GM18507 (cell line): ENCODE measurements around the gene RSRC2.
"Not testable (repeated sequence)": the region's sequence is repeated elsewhere in the genome, so short reads cannot be mapped to it uniquely, and the experiment has no call there.

Source experiments
- DNase-seq: peaks from one replicate; pipeline ENCODE4 v3.0.0; 2011; ENCODE audit warnings: low read depth; ENCODE audit not compliant: insufficient read length; ENCODE audit errors: extremely low spot score
- FAIRE-seq: peaks from 2 replicates; lab custom pipeline; 2011; peaks lifted over from hg19 to GRCh38; lab: Jason Lieb, UNC

RSRC2 gene

DNA sequence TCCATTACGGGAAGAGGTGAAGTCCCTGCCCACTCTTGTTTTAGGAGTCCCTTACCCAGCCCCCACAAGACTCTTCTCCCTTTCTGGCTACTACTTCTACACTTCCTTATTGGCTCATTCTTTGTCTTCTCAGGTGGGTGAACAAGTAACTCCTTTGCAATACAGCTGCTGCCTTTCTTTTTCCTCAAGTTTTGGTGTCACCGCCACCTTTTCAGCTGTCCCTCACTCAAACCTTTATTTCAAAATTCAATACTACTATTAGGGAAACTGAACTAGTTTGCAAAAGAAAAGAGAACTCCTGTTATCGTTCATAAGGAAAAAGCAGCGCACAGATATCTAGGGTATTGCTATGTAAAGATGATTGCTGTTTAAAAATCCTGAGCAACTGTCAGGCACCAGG, 6.1 kb downstream of the RSRC2 start:
- no peak for FAIRE-seq
- no peak for DNase-seq

DNA sequence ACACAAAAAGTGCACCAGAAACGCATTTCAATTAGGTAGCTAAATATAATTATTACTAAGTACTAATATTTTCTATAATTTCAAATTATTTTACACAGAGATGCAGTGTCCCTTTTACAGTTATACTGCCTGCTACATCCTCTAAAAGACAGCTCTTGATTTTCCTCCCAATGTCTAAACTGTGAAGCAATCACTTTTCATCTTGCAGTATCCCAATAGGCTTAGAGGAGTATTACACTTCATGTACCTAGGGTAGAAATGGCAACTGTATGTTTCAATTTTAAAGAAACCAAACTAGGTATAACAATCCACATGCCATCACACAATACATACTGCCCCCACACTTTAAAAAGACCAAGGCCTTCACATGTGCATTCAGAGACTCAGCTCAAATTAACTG, 7.3 kb downstream of the RSRC2 start:
- DNase-seq (no peak), FAIRE-seq (no peak)

DNA sequence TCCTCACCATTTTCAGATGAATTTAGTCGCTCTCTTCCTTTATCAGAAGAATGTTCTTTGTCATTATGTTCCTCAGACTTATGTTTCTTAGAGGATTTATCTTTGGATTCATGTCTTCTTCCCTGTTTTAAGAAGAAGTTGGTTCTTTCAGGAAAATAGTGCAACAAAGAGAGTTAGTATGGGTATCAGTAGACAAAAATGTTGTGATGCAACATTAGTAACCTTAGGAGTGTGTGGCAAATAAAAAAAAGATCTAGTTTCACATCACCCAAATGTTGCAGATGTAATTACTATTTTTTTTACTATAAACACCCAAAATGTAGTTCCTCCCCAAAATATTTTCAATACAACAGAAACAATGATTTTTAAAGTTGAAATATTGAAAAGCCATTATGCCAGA, 7.8 kb downstream of the RSRC2 start:
- FAIRE-seq (no peak), DNase-seq (no peak)

DNA sequence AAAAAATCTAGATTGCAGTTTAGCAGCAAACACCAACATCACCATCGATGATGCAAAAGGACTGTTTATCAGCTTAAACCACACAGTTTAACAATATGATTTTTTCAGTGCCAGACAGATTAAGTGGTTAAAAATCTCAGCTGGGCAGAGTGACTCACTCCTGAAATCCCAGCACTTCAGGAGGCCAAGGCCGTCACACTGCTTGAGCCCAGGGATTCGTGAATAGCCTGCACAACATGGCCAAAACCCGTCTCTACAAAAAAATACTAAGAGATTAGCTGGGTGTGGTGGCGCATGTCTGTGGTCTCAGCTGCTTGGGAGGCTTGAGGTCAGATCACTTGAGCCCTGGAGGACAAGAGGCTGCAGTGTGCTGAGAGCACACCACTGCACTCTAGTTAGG, 8.9 kb downstream of the RSRC2 start:
- FAIRE-seq (no peak), DNase-seq (no peak)

DNA sequence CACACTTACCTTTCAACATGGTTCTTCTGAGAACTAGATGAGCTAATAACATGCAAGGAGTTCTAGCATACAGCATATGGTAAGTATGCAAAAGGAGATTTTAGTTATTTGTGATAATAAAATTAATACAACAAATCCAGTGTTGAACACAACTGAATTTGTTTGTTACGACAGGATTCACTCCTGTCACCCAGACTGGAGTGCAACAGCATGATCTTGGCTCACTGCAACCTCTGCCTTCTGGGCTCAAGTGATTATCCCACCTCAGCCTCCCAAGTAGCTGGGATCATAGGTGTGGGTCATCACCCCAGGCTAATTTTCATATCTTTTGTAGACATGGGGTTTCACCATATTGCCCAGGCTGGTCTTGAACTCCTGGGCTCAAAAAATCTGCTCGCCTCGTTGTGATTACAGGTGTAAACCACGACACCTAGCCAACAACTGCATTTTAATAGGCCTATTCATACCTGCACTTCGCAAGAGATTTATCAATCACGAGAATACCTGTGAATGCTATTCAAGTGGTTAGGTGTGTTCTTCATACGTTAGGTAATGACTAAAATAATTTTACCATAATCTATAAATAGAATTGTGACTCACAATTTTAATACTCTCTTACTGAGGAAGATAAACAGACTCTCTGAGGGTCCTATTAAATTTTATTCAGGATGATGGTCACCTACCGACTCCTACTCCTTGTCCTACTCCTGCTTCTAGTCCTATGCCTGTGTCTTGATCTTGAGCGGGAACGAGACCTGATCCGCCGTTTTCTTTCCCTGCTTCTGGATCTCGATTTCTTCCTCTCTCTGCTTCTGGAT, 10.0 kb downstream of the RSRC2 start:
- DNase-seq (no peak), FAIRE-seq (no peak)

DNA sequence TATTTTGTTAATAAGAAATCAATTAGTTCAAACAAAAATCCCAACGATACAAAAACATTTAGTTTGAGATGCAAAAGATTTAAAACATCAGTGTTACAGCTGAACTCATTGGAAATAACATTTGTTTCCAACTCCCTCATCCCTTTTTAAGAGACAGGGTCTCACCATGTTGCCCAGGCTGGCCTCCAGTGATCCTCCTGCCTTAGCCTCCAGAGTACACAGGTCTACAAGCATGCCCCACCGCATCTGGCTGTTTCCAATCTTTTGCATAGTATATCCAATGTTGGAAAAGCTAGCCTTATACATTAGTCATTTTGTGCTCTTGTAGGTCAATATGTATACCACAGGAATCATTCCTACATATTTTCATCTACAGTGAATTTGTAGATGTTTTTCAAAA, 11.5 kb downstream of the RSRC2 start:
- FAIRE-seq, result no peak
- DNase-seq, result no peak

DNA sequence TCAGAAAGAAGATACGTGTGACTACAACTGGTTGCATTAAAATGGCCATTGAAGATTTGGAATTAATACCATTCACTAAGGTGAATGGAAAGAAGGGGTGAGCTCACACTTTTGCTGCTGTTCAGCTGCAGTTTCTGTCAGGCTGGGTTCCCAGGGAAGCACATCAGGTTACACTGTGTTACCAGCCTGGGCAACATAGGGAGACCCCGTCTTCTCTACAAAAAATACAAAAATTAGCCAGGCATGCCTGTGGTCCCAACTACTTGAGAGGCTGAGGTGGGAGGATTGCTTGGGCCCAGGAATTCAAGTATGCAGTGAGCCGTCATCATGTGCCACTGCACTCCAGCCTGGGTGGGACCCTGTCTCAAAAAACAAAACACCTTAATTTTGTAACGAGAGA, 13.1 kb downstream of the RSRC2 start:
- no peak for DNase-seq
- FAIRE-seq, result no peak

DNA sequence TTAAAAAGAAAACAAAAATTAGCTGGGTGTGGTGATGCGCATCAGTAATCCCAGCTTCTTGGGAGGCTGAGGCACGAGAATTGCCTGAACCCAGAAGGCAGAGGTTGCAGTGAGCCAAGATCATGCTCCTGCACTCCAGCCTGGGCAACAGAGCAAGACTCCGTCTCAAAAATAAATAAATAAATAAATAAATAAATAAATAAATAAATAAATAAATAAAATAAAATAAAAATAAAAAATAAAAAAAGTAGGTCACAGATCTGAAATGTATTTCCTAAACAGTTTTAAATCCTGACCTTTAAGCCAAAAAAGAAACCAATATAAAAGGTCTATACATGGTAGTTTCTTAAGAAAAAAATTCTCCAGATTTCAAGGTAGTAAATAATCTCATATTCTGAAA, 13.7 kb downstream of the RSRC2 start:
- DNase-seq, FAIRE-seq: not testable (repeated sequence)

DNA sequence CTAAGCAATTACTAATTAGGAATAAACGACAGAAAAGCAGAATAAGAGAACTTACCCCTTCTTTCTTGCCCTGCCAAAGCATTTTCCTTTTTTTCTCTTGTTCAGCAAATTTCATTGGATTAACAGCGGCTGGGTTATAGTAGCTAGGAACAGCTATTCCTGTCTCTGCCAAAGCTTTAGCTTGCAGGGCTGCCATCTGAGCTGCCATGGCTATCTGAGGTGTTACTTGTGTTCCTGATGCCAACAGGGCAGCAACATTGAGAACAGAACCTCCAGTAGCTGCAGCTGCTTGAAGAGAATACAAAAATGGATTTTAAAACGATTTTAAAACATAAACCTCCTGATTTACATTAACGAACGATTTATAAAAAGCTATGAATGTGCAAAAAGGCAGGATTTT, 18.6 kb downstream of the RSRC2 start:
- FAIRE-seq (no peak), DNase-seq (no peak)

DNA sequence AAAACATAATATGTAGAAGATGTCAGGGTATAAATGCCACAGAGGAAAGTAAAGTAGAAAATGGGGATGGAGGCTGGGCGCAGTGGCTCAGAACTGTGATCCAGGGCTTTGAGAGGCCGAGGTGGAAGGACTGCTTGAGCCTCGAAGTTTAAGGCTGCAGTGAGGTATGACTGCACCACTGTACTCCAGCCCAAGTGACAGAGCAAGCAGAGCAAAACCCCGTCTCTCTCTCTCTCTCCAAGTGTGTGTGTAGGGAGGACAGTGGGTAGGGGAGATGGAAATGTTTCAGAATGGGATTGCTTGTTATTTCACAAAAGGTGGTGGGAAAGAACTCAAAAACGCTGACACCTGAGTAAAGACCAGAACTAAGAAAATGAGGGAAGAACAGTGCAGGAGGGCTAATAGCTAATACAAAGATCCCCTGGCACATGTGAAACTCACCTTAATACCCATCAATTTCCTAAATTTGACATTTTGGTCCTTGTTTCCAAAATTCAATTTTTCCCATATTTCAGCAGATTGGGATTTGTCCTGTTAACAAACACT, 20.3 kb downstream of the RSRC2 start:
- DNase-seq, result no peak
- no peak for FAIRE-seq

DNA sequence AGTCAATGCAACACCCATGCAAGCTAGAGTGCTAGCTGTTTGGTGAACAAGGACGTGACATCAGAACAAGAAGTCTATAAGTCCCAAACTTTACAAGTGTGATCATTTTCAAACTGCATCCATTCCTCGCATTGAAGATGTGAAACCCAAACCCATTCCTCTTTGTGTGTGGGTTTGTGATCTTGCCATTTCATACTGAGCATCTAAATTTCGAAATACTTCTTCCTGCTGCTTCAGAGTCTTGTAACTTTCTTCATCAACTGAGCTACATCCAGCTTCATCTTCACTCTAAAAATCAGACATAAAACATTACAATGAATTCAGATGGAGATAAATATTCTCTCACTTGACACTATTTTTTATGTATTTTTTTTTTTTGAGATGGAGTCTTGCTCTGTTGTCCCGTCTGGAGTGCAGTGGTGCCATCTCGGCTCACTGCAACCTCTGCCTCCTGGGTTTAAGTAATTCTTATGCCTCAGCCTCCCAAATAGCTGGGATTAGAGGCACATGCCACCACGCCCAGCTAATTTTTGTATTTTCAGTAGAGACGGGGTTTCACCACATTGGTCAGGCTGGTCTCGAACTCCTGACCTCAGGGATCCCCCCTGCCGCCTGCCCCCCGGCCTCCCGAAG, 21.2 kb downstream of the RSRC2 start:
- FAIRE-seq, result no peak

DNA sequence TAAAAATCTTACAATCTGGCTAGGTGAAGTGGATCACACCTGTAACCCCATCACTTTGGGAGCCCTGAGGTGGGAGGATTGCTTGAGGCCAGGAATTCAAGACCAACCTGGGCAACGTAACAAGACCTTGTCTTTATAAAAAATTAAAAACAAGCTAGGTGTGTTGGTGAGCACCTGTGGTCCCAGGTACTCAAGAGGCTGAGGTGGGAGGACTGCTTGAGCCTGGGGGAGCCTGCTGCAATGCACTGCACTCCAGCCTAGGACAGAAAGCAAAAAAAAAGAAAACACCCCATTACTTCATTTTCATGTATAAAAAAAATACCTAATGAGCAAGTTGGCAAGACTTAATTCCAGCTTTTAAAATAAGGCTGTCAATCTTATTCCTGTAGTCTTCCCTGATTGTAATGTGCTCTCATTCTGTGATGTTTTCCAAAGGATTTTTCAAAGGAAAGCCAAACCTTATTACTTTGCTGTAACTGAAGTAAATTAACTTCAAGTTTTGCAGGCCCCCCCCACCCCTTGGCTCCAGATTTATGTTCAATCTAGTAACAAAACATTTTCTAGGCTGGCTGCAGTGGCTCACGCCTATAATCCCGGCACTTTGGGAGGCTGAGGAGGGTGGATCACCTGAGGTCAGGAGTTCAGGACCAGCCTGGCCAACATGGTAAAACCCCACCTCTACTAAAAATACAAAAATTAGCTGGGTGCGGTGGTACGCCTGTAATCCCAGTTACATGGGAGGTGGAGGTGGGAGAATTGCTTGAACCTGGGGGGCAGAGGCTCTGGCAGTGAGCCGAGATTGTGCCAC, 22.7 kb downstream of the RSRC2 start:
- FAIRE-seq (no peak), DNase-seq (no peak)

More for the DNA sequence above, 21.2 kb downstream of the RSRC2 start:
- DNase-seq, result no peak

DNA sequence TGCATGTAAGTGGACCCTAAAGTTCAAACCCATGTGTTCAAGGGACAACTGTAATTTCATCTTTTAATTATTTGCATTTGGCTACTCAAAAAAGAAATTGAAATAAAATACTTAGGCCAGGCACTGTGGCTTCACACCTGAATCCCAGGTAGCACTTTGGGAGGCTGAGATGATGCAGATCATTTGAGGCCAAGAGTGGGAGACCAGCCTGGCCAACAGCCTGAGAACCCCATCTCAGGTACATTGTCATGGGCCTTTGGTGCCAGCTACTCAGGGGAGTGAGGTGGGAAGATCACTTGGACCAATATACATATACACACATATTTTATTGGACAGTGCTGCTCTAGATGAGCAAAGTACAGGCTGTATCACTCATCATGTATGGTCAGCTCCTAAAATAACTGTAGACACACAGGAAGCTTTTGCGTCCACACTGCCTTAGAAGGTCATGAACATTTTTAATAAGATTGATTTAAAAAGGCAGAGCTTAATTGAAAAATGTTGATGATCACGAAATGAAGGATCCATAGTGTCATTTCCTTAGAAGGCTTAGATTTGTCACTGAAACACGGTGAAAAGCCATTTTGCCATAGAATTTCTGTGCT, 23.5 kb downstream of the RSRC2 start:
- FAIRE-seq, result no peak

DNA sequence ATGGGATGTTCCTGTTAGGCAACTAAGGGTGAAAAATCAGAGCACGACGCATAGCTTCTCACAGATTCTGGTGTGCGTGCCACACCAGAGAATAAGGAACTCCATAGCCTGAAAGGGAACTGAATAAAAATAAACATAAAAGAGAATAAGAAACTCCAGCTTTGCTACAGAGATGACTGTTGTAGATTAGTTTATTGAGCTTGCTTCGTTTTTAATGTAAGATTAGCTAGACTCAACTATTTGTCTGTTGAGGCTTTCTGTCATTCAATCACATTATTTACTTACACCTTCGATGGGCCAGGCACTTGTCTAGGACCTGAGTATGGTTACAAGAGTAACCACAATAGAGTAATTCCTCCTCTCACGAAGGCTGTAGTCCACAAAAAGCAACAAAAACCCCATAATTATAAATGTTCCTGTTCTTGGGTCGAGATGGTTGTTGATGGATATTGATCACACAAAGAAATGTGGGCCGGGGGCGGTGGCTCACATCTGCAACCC, 25.2 kb downstream of the RSRC2 start:
- no peak for DNase-seq
- FAIRE-seq, result no peak

More for the DNA sequence above, 23.5 kb downstream of the RSRC2 start:
- no peak for DNase-seq

DNA sequence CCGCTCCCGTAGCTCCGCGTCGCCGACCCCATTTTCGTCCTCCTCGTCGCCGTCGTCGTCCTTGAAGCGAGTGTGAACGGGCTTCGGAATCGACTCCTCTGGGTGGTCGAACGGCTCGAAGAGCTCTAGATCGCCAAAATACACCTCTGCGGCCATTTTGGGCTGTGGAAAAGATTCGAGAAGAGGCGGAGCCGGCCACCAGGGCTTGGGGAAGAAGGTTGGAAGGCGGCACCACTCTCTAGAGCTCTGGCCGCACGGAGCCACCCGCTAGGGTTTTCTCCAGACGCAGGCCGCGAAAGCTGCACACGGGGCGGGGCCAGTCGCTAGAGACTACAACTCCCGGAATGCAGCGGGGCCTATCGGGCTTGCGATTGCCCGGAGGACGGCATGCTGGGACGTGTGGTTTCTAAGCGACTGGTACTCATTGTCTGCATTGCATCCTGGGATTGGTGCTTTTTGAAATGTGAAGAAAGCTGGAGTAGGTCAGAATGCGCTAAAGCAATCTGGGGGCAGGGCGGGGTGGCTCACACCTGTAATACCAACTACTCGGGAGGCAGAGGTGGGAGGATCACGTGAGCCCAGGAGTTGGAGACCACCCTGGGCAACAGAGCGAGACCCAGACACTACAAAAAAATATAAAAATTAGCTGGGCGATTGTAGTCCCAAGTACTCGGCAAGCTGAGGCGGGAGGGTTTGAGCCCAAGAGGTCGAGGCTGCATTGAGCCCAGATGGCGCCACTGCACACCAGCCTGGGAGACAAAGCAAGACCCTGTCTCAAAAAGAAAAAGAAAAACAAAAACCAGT, 25.8 kb downstream of the RSRC2 start, which contains the start of gene ZCCHC8:
ZCCHC8 (minus strand) TSS at position 248 of the 804 bp plus-strand sequence; CDS start at position 156, 92 bp downstream.
- peak; percentile 88 for DNase-seq
- FAIRE-seq, result peak; percentile 98

DNA sequence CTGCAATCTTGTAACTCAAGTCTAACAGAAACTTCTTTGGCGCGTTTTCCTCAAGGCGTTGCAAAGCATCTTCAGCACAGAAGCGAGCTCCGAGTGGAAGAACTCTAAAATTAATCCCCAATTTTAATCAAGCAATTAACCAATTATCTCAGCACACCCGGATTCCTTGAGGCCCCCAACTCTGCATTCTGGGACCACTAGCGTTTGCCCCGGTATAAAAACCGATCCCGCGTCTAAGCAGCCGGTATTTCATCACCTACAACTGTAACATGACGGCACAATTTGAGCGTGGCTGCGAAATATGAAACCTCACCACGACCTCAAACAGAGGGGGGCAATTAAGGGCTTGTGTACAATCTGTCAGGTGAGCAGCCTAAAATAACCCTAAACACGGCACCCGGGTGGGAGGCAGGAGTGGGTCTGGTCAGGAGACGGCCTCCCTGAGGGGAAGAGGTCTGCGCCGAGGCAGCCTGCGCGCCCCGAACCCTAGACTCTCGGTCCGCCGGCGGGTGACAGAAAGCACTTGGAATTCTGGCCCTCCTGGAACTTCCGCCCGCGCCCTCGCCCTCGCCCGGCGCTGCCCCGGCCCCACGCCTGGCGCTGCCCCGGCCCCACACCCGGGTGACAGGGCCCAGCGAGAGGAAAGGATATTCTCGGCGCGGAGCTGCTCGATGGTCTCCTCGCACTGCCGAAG, 26.6 kb downstream of the RSRC2 start:
- peak; percentile 7 for DNase-seq
- FAIRE-seq, result no peak

DNA sequence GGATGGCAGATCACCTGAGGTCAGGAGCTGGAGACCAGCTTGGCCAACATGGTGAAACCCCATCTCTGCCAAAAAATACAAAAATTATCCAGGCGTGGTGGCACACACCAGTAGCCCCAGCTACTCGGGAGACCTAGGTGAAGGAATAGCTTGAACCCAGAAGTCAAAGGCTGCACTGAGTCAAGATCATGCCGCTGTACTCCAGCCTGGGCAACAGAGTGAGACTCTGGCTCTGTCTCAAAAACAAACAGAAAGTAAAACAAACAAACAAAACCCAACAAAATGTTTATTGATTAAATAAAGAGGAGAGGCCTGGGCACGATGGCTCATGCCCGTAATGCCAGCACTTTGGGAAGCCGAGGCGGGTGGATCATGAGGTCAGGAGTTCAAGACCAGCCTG, 31.5 kb downstream of the RSRC2 start:
- DNase-seq, result no peak
- no peak for FAIRE-seq

DNA sequence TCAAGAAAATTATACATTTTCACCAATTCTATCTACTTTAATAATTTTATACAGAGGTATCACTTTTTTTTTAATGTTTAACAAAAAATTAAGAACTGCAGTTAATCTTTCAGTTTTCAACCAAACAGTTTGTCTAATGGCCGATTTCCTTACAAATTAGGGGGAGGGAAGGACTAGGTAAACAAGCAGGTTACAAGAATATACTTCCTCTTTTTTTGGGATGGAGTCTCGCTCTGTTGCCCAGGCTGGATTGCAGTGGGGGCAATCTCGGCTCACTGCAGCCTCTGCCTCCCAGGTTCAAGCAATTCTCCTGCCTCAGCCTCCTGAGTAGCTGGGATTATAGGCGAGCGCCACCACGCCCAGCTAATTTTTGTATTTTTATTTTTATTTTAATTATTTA, 33.5 kb downstream of the RSRC2 start:
- FAIRE-seq, result not testable (repeated sequence)

More for the DNA sequence above, 33.5 kb downstream of the RSRC2 start:
- DNase-seq, result not testable (repeated sequence)
